ENCODE measurements around the gene FZR1. TPM values are rescaled to one million over a fixed set of nuclear protein-coding genes. Genes with fewer than 3 reads are reported as not detected.

Gene FZR1
- total RNA-seq, 1 donor from 2014 or later = 84.7 TPM

- DNase-seq (ENCODE audit: low spot score) = no peak
These were observed 25.6 kb downstream of the FZR1 start for GRCh38 chr19:3531716-3532115.

DNA sequence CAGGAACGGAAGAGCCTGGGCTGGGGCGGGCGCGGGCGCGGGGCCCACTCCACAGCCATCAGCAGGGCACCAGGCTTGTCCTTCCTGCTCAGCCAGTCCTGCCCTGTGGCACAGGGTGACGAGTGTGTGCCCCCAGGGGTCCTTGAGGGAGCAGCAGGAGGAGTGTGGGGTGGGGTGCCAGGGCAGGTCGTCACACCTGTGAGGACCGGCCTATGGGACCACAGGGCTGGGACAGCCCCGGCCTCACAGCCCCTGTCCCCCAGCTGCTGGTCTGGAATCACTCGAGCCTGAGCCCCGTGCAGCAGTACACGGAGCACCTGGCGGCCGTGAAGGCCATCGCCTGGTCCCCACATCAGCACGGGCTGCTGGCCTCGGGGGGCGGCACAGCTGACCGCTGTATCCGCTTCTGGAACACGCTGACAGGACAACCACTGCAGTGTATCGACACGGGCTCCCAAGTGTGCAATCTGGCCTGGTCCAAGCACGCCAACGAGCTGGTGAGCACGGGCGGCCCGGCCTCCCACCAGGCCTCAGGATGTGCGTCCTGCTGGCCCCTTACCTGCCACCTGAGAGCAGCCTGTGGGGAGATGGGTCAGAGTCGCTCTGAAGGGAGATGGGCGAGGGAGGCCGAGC is 26.2 kb downstream of the FZR1 start:
- DNase-seq (ENCODE audit: low spot score) = no peak

DNA sequence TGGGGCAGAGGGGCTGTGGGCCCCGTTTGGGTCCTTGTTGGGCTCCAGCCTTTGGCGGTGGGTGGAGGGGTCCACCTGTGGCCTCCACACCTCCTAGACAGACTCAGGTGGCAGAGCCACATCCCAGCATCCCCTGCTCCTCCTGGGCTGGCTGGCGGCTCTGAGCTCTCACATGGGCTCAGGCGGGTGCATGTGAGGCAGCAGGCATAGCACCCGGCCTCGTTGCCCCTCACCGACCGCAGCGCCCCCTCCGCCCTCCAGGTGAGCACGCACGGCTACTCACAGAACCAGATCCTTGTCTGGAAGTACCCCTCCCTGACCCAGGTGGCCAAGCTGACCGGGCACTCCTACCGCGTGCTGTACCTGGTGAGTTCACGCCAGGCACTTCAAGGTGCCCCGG is 26.9 kb downstream of the FZR1 start:
- no peak for DNase-seq (ENCODE audit: low spot score)

GRCh38 chr19:3533563-3534216 is 27.6 kb downstream of the FZR1 start:
- no peak for DNase-seq (ENCODE audit: low spot score)

DNA sequence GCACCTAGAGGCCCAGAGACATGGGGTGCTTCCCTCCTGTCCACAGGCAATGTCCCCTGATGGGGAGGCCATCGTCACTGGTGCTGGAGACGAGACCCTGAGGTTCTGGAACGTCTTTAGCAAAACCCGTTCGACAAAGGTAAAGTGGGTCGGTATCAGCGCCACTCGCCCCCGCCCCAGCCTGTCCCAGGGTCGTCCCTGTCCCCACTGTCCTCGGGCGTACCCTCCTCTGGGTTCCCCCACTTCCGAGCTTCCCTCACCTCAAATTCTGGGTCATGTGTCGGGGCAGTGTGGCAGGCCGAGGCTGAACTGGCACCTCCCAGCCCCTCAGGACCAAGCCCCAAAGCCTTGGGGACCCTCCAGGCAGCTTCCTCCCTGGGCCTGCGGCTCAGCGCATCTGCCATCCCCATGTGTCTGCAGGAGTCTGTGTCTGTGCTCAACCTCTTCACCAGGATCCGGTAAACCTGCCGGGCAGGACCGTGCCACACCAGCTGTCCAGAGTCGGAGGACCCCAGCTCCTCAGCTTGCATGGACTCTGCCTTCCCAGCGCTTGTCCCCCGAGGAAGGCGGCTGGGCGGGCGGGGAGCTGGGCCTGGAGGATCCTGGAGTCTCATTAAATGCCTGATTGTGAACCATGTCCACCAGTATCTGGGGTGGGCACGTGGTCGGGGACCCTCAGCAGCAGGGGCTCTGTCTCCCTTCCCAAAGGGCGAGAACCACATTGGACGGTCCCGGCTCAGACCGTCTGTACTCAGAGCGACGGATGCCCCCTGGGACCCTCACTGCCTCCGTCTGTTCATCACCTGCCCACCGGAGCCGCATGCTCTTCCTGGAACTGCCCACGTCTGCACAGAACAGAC is 28.5 kb downstream of the FZR1 start:
- no peak for DNase-seq (ENCODE audit: low spot score)

DNA sequence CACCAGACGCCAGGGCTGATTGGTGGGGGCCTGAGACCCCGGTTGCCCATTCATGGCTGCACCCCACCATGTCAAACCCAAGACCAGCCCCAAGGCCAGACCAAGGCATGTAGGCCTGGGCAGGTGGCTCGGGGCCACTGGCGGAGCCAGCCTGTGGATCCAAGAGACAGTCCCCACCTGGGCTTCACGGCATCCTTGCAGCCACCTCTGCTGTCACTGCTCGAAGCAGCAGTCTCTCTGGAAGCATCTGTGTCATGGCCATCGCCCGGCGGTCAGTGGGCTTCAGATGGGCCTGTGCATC is 29.1 kb downstream of the FZR1 start:
- DNase-seq (ENCODE audit: low spot score) = no peak

- DNase-seq (ENCODE audit: low spot score) = no peak
These were observed 29.5 kb downstream of the FZR1 start for GRCh38 chr19:3535563-3535965.

DNA sequence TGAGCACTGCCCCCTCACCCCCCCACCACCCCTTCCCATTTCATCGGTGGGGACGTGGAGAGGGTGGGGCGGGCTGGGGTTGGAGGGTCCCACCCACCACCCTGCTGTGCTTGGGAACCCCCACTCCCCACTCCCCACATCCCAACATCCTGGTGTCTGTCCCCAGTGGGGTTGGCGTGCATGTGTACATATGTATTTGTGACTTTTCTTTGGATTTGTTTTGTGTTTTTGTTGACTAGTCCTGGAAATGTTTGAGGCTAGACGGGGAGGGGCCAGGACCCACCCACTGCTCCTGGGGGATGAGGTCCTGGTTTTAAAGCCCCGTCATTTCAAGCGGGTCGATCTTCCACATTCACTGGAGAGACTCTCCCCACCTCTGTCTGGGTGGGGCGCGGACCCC is 29.9 kb downstream of the FZR1 start:
- no peak for DNase-seq (ENCODE audit: low spot score)

DNA sequence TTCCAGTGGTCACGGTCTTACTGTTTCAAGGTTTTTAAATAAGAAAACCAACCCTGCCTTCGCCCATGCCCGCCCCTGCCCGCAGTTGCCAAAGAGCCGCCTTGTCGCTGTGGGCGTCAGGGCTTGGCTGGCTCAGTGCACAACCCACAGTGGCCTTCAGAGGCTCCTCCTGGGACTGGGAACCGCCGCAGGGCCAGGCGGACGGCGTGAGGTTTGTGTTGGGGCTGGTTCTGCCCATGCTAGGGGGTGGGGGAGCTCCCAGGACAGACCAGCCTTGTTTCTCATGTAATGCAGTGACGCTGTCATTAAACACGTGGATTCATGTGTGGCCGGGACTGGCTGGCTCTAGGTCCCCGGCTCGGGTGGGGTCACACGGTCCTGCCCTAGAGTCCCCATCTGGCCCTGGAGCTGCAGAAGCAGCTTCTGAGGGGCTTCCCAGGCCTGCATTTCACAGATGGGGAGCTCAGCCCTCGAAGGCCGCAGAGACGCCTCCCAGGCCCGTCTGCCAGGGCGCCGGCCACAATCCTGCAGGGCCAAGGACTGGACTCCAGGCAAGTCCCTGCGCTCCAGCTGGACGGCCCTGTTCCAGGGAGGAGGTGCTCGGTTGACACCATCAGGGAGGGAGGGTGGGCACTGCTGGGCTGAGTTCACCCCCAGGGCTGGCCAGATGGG is 30.5 kb downstream of the FZR1 start:
- DNase-seq (ENCODE audit: low spot score) = no peak

DNA sequence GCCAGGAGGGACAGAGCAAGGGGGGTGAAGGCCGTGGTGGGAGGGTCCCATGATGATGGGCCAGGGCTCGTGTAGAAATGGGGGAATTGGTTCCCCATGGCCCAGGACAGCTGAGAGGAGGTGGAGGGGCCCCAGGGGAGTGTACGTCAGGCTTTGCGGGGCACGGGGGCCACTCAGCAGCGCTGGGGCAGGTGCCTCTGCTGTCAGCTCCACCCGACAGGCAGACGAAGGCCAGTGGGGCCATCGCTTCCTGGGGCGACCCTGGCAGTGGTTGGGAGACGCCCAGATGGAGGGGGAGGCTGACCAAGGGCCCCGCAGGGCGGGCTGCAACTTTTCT is 31.0 kb downstream of the FZR1 start:
- DNase-seq (ENCODE audit: low spot score) = no peak

DNA sequence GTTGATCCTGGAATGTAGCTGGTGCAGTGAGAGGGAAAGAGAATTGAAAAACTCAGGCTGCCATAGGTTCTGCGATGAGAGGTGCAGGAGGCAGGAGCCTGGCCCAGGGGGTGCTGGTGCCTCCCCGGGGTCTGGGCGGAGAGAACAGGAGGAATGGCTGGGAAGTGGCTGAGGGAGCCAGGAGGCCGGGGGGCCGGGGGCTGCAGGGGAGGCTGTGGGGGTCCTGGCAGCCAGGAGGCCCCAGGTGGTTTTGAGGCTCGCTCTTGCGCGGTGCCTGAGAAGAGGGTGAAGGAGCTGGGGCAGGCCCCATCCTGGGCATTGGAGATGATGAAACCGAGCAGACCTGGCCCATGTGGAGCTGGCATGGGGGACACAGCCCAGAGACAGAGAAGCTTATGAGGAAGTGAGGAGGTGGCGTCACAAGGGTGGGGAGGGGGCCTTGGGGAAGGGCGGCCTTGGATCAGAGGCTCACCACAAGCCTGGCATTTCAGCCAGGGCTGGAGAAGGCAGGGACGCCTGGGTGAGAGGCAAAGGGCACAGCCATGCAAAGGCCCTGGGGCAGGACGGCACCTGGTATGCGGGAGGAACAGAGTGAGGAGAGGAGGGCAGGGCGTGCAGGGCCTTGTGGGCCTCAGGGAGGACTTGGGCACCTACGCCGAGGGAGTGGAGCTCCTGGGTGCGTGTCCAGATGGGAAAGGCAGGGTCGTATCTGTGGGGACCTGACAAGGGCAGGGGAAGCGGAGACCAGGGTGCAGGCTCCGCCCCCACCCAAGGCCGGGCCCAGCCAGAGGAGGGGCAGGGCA is 31.5 kb downstream of the FZR1 start:
- no peak for DNase-seq (ENCODE audit: low spot score)

DNA sequence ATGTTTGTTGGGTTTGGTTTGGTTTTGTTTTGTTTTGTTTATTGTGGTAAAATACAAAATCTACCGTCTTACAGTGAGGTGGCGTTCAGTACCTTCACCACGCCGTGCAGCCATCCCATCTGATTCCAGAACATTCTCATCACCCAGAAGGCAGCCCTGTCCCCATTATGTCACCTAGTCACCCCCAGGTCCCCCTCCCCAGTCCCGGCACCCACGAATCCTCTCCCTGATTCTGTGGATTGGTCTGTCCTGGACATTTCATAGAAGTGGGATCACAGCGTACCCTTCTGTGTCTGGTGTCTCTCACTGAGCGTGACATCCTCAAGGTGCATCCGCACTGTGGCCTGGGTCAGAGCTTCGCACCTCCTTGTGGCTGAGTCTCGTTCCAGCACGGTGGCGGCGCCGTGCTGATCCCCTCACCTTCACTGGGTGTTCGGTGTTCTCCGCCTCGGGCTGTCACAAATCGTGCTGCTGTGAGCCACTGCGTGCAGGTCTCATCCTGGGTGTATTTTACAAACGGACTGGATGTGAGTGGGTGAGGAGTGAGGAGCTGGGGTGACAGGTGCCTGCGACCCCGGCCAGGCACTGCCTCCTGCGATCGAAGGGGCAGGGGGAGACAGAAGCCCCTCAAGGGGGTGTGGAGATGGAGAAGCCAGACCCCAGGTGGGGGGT is 32.3 kb downstream of the FZR1 start:
- DNase-seq (ENCODE audit: low spot score) = no peak

- no peak for DNase-seq (ENCODE audit: low spot score)
These were observed 33.0 kb downstream of the FZR1 start, which contains the start of gene TEKTIP1 for GRCh38 chr19:3538965-3539755. Gene TEKTIP1 (plus strand): TSS chr19:3539174. CDS start chr19:3539178, 4 bp downstream.

DNA sequence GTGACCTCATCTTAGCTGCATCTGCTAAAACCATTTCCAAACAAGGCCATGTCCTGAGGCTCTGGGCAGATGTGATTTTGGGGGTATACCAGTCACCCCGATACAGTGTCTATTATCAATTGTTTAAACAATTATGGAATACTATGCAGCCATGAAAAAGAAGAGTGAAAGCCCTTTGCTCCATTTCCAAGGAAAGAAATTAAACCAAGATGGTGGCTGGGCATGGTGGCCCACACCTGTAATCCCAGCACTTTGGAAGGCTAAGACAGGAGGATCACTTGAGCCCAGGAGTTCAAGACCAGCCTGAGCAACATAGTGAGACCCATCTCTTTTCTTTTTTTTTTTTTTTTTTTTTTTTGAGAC is 33.6 kb downstream of the FZR1 start:
- DNase-seq (ENCODE audit: low spot score) = no peak

GRCh38 chr19:3543150-3544057 is 37.3 kb downstream of the FZR1 start:
- DNase-seq (ENCODE audit: low spot score) = peak; percentile 53

DNA sequence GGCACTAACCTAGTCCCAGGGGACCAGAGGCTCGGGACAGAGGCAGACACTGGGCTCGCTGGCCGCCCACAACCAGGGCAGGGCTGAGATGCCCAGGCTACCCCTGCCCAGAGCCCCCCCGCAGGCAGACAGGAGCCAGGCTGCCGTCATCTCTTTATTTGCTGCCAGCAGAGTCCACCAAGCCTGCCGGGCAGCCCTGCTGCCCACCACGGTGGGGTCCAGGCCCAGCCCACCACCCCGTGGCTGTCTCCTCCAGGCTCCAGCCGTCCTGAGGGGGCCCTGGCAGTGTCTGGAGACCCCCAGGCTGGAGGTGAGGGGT is 37.9 kb downstream of the FZR1 start:
- DNase-seq (ENCODE audit: low spot score) = no peak

DNA sequence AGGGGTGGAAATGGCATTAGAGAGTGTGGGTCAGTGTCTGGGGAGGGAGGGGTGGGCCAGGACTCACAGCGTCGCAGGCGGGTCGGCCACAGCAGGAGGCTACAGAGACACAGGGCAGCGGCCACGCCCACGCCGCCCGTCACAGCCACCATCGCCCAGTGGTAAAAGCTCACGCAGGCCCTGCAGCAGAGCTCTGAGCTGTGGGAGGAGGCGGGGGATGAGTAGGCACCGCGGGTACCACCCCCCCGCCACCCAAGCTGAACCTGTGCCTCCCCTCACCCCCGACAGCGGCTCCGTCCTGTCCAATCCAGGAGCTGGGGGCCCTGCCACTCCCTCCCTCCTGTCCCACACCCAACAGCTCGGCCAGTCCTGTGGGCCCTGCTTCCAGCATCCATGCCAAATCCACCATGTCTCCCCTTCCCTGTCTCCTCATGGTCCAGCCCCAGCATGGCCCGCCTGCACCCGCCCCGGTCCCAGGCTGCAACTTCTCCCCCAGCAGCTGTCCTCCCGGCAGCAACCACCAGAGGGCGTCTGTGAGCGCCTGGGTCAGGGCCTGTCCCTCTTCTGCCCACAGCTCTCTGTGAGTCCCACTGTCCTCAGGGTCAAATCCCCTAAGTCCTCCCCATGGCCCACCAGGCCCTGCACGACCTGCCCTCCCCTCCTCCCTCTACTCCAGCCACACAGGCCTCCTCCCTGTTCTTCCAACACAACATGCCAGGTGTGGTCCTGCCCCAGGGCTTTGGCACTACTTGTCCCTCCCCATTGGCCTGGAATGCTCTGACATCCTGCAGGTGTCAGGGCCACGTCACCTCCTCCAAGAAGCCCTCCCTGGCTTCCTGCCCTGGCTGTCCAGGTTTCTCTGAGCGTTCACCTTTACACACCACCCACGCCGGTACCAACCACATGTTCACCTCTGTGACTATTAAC is 38.9 kb downstream of the FZR1 start:
- peak; percentile 57 for DNase-seq (ENCODE audit: low spot score)

DNA sequence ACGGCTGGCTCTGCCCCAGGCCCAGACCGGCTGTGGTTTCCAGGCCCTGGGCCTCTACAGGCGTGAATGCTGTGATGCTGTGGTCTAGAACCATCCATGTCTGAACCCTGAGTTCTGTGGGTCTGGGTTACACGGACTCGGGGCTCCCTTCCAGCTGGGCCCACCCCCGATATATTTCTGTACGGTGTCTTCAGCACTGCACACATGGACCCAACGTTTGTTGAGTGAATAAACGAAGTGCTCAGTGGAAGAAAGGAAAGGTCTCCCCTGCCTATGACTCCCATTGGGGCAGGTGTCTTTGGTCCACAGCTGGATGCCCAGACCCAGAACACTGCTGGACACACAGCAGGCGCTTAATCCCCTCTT is 39.5 kb downstream of the FZR1 start:
- DNase-seq (ENCODE audit: low spot score) = no peak
